ENCODE results near the gene SPEG.

Gene SPEG

GRCh38 chr2:219494952-219495530 lies 60.4 kb downstream of the SPEG start:
- TF ChIP-seq FOXM1 (IDR thresholded peaks at IDR 0.05; ENCODE audit: borderline replicate concordance, low read depth) (no peak), NFIC (IDR thresholded peaks at IDR 0.05) (no peak)

- TF ChIP-seq RAD21 (IDR thresholded peaks at IDR 0.05; ENCODE audit: low read depth), result peak; percentile 48; the same call in 1 of the 2 replicates
- TF ChIP-seq REST (IDR thresholded peaks at IDR 0.05; ENCODE audit: low read depth), result peak; percentile 55
- no peak for TF ChIP-seq EGR1 (IDR thresholded peaks at IDR 0.05)
- TF ChIP-seq MAX (IDR thresholded peaks at IDR 0.05), result peak; percentile 49
- TF ChIP-seq, protein P1, sequence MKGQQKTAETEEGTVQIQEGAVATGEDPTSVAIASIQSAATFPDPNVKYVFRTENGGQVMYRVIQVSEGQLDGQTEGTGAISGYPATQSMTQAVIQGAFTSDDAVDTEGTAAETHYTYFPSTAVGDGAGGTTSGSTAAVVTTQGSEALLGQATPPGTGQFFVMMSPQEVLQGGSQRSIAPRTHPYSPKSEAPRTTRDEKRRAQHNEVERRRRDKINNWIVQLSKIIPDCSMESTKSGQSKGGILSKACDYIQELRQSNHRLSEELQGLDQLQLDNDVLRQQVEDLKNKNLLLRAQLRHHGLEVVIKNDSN (IDR thresholded peaks at IDR 0.05), result peak; percentile 87
- TF ChIP-seq TCF12 (IDR thresholded peaks at IDR 0.05; ENCODE audit: low read depth), result no peak
- TF ChIP-seq CREB1 (IDR thresholded peaks at IDR 0.05; ENCODE audit: low read depth), result no peak
These were observed 61.0 kb downstream of the SPEG start for GRCh38 chr2:219495531-219496122.

- no peak for TF ChIP-seq ZBTB7A (IDR thresholded peaks at IDR 0.05; ENCODE audit: low read depth)
- no peak for TF ChIP-seq REST (IDR thresholded peaks at IDR 0.05; ENCODE audit: low read depth)
- no peak for TF ChIP-seq RAD21 (IDR thresholded peaks at IDR 0.05; ENCODE audit: low read depth)
- no peak for TF ChIP-seq TCF12 (IDR thresholded peaks at IDR 0.05; ENCODE audit: low read depth)
- TF ChIP-seq FOXM1 (IDR thresholded peaks at IDR 0.05; ENCODE audit: borderline replicate concordance, low read depth), result no peak
- TF ChIP-seq EP300 (IDR thresholded peaks at IDR 0.05; ENCODE audit: borderline replicate concordance), result no peak
- no peak for TF ChIP-seq YY1 (IDR thresholded peaks at IDR 0.05; ENCODE audit: low read depth)
- no peak for TF ChIP-seq MAX (IDR thresholded peaks at IDR 0.05)
- no peak for TF ChIP-seq TEAD4 (IDR thresholded peaks at IDR 0.05)
- no peak for TF ChIP-seq EGR1 (IDR thresholded peaks at IDR 0.05)
- TF ChIP-seq, protein P1 (IDR thresholded peaks at IDR 0.05), result no peak
- no peak for TF ChIP-seq CEBPB (IDR thresholded peaks at IDR 0.05)
- TF ChIP-seq TAF1 (IDR thresholded peaks at IDR 0.05; ENCODE audit: low read depth), result no peak
These were observed 61.7 kb downstream of the SPEG start for GRCh38 chr2:219496247-219496824.

DNA sequence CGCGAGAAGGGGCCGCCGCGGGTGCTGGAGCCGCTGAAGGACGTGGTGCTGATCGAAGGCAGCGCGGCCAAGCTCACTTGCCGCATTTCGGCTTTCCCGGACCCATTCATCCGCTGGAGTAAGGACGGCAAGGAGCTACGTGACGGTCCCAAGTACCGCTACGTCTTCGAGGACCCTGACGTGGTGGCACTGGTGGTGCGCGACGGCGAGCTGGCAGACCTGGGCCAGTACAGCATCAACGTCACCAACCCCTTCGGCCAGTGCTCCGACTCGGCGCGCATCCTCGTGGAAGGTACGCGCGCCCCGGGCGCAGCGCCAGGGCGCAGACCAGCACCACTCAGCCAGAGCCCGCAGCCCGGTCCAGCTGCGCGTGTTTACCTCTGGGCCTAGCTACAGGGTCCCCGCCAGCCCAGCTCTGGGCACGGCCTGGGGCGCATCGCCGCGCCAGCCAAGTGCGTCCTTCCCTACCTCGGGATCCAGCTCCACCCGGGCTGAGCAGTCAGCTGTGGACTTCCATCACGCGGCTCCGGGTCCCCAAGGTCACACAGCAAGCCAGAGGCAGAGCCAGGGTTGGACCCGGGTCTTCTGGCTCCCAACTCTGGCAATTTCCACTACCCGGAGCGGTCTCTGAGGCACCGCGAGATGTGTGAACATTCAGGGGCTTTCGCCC lies 62.3 kb downstream of the SPEG start:
- TF ChIP-seq ZBTB7A (IDR thresholded peaks at IDR 0.05; ENCODE audit: low read depth), result no peak
- no peak for TF ChIP-seq NFIC (IDR thresholded peaks at IDR 0.05)
- no peak for TF ChIP-seq TCF12 (IDR thresholded peaks at IDR 0.05; ENCODE audit: low read depth)

DNA sequence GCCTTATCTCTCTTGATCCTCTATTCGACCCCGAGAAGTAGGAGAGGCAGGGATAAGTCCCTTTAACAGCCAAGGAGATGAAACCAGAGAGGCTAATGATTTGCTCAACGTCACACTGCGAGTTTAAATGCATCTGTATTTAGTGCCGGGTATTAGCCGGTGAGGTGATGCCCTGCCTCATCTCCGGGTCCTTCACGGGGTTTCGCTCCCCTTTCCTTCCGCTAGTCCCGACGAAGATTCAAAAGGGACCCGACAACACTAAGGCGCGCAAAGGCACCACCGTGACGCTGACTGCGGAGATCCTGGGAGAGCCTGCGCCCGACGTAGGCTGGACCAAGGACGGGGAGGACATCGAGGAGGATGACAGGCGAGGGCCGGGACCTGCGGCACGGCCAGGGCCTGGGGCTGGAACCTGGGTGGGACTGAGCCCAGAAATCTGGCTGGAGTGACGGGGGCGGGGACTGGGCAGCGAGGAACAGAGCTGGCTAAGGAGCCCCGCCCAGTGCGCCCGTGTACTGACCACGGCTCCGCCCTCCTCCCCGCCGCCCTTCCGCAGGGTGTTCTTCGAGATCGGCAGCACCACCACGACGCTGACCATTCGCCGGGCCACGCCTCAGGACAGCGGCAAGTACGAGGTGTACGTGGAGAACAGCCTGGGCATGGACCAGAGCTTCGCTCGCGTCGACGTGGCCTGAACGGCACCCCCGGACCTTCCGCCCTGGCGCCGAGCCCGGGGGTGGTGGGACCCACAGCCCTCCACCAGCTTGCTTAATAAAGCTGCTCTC lies 63.0 kb downstream of the SPEG start:
- TF ChIP-seq EGR1 (IDR thresholded peaks at IDR 0.05) (no peak), NFIC (IDR thresholded peaks at IDR 0.05) (no peak), YY1 (IDR thresholded peaks at IDR 0.05; ENCODE audit: low read depth) (no peak), EP300 (IDR thresholded peaks at IDR 0.05; ENCODE audit: borderline replicate concordance) (no peak), MAX (IDR thresholded peaks at IDR 0.05) (peak; percentile 88)
